HepG2 (cell line): ENCODE data around the gene MPG. TPM values are rescaled to one million over a fixed set of nuclear protein-coding genes. Genes with fewer than 3 reads are reported as not detected.
A peak's percentile ranks its signal among the peaks of the same experiment; 100 is the strongest.

Experiments used
- DRAP1 ChIP-seq: IDR thresholded peaks from 2 replicates; pipeline ENCODE4 v1.6.1; 2016; ENCODE audit warnings: missing genetic modification reagents, missing compliant biosample characterization
- ETV5 ChIP-seq: IDR thresholded peaks from 2 replicates; pipeline ENCODE4 v1.6.1; 2018; ENCODE audit warnings: missing biosample characterization, missing genetic modification reagents, inconsistent platforms, borderline replicate concordance
- FUBP1 ChIP-seq: sonication (generic); formaldehyde crosslinking; IDR thresholded peaks from 2 replicates; pipeline ENCODE4 v1.5.1; 2020; ENCODE audit warnings: missing genetic modification reagents, mild to moderate bottlenecking, borderline replicate concordance
- HNRNPL ChIP-seq: fragments of 200-400 bp; formaldehyde crosslinking; IDR thresholded peaks from 2 replicates; pipeline ENCODE4 v1.6.1; 2017; ENCODE audit warnings: mild to moderate bottlenecking, low read depth, low read length
- MAFG ChIP-seq: sonication (generic); formaldehyde crosslinking; IDR thresholded peaks from 2 replicates; pipeline ENCODE4 v1.5.1; 2020; ENCODE audit warnings: mild to moderate bottlenecking, missing genetic modification reagents
- MBD4 ChIP-seq: IDR thresholded peaks from 2 replicates; pipeline ENCODE4 v1.6.1; 2012; ENCODE audit warnings: low read length, inconsistent platforms, borderline replicate concordance
- MYC ChIP-seq: sonication (generic); formaldehyde crosslinking; IDR thresholded peaks from 2 replicates; pipeline ENCODE4 v1.9.0; 2021; ENCODE audit warnings: missing genetic modification reagents, borderline replicate concordance
- ONECUT2 ChIP-seq: sonication (generic); formaldehyde crosslinking; IDR thresholded peaks from 2 replicates; pipeline ENCODE4 v1.4.0; 2020; ENCODE audit warnings: missing genetic modification reagents
- PCBP1 ChIP-seq: fragments of 200-400 bp; formaldehyde crosslinking; IDR thresholded peaks from 2 replicates; pipeline ENCODE4 v1.6.1; 2017; ENCODE audit warnings: mild to moderate bottlenecking, low read depth, low read length, borderline replicate concordance
- PHF21A ChIP-seq: sonication (generic); formaldehyde crosslinking; IDR thresholded peaks from 2 replicates; pipeline ENCODE4 v1.5.0; 2020; ENCODE audit warnings: mild to moderate bottlenecking, missing genetic modification reagents
- SIN3A ChIP-seq: IDR thresholded peaks from 2 replicates; pipeline ENCODE4 v1.6.1; 2011; ENCODE audit warnings: low read depth, mild to moderate bottlenecking, control low read depth, low read length, borderline replicate concordance
- ZKSCAN8 ChIP-seq: IDR thresholded peaks from 2 replicates; pipeline ENCODE4 v1.6.1; 2016; ENCODE audit warnings: borderline replicate concordance, missing genetic modification reagents, missing compliant biosample characterization
- ZNF431 ChIP-seq: sonication (generic); formaldehyde crosslinking; IDR thresholded peaks from 2 replicates; pipeline ENCODE4 v1.9.0; 2022; ENCODE audit warnings: missing genetic modification reagents, low read depth, mild to moderate bottlenecking, borderline replicate concordance
- ZNF740 ChIP-seq: sonication (generic); formaldehyde crosslinking; IDR thresholded peaks from 2 replicates; pipeline ENCODE4 v1.4.0; 2020; ENCODE audit warnings: missing genetic modification reagents
- ZNF770 ChIP-seq: sonication (generic); formaldehyde crosslinking; IDR thresholded peaks from 2 replicates; pipeline ENCODE4 v1.5.0; 2020; ENCODE audit warnings: mild to moderate bottlenecking, missing genetic modification reagents
- polyA plus RNA-seq, 8 experiments: library from polyadenylated mRNA; depleted of rRNA in 3 of 8; stranded (reverse) in 7 of 8; unstranded in 1 of 8; fragments of >200 nt; fragmentation: Illumina TruSeq in 4 of 8; extraction: Trizol in 4 of 8; gene quantifications; 2 replicates each; pipeline versions ENCODE4 v1.2.1 to v1.2.3, GENCODE V29; 2011 to 2016; ENCODE audit warnings: low read depth in 4 of 8, missing spikeins in 1 of 8, mixed read lengths in 1 of 8; ENCODE audit not compliant: insufficient read depth in 1 of 8
- total RNA-seq, 5 experiments: library from RNA; depleted of rRNA; stranded (reverse); fragments of >200 nt; fragmentation: Illumina TruSeq; extraction: Trizol; gene quantifications; 2 replicates each; pipeline ENCODE4 v1.2.3, GENCODE V29; 2016; ENCODE audit warnings: low read depth in 1 of 5

Gene MPG
- total and polyA plus RNA-seq, 2 of the 13 experiments (the other 11 are each of a cell fraction or from before 2014, with no cell fraction given) = 59.1 to 62.5 TPM

- peak; percentile 36; the same call in 1 of the 2 replicates for TF ChIP-seq ZNF770 (CRISPR knock-in tag)
- 0 out of 2 replicates have a peak, but pooled peaks have one; percentile 17 for TF ChIP-seq FUBP1 (CRISPR knock-in tag)
- peak; percentile 89 for TF ChIP-seq SIN3A
- TF ChIP-seq MAFG (CRISPR knock-in tag) = no peak
- TF ChIP-seq ETV5 (CRISPR knock-in tag) = peak; percentile 62
- 0 out of 2 replicates have a peak, but pooled peaks have one; percentile 27 for TF ChIP-seq HNRNPL
- TF ChIP-seq MBD4 = no peak
- 0 out of 2 replicates have a peak, but pooled peaks have one; percentile 29 for TF ChIP-seq PCBP1
- TF ChIP-seq MYC = 0 out of 2 replicates have a peak, but pooled peaks have one; percentile 18
- peak; percentile 31; the same call in 1 of the 2 replicates for TF ChIP-seq ZNF431
- TF ChIP-seq ZKSCAN8 = no peak
- peak; percentile 80 for TF ChIP-seq PHF21A (CRISPR knock-in tag)
- TF ChIP-seq DRAP1 (CRISPR knock-in tag) = peak; percentile 80
- peak; percentile 96 for TF ChIP-seq ZNF740 (CRISPR knock-in tag)
- TF ChIP-seq ONECUT2 (CRISPR knock-in tag) = no peak
Measured at GRCh38 chr16:75580-76501, 2.2 kb upstream of the MPG start (continued).
